MM.1S (cell line): ENCODE results near the gene RMDN3.

ENCODE experiments used
- EZH2 ChIP-seq: fragments of 300-600 bp; sonication (generic); optimal IDR thresholded peaks from 2 replicates; pipeline ENCODE3; 2017; ENCODE audit warnings: low read depth, mild to moderate bottlenecking, antibody characterized with exemption, low read length, mixed read lengths
- EZH2phosphoT487 ChIP-seq: fragments of 300-600 bp; sonication (generic); IDR thresholded peaks from 2 replicates; pipeline ENCODE4 v1.6.1; 2018; ENCODE audit warnings: antibody characterized with exemption, low read length
- TF ChIP-seq, protein P1 (sequence below): fragments of 300-600 bp; sonication (generic); IDR thresholded peaks from 2 replicates; pipeline ENCODE4 v1.5.1; 2016; ENCODE audit warnings: antibody characterized with exemption, low read length, mixed read lengths

DNA sequence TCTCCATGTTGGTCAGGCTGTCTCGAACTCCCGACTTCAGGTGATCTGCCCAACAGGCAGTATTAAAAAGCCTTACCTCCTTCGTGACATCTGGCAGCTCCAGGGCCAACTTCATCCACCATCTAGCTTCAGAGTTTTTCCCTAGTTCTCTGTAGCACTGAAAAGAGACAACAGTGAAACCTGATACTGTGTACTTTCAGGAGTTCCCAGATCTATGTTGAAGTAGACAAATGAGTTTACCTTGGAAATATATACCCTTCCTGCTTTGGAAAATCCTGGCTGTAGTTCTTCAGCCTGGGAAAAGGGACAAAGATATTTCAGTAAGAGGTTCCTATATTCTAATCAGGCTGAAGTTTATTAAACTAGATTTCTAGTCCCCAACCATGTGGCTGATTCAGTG lies 18.0 kb downstream of the RMDN3 start:
- TF ChIP-seq, protein P1, sequence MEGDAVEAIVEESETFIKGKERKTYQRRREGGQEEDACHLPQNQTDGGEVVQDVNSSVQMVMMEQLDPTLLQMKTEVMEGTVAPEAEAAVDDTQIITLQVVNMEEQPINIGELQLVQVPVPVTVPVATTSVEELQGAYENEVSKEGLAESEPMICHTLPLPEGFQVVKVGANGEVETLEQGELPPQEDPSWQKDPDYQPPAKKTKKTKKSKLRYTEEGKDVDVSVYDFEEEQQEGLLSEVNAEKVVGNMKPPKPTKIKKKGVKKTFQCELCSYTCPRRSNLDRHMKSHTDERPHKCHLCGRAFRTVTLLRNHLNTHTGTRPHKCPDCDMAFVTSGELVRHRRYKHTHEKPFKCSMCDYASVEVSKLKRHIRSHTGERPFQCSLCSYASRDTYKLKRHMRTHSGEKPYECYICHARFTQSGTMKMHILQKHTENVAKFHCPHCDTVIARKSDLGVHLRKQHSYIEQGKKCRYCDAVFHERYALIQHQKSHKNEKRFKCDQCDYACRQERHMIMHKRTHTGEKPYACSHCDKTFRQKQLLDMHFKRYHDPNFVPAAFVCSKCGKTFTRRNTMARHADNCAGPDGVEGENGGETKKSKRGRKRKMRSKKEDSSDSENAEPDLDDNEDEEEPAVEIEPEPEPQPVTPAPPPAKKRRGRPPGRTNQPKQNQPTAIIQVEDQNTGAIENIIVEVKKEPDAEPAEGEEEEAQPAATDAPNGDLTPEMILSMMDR: no peak
- TF ChIP-seq EZH2 (no peak), EZH2phosphoT487 (no peak)
